ENCODE measurements around the gene RFX2.
"Not testable (repeated sequence)": the region's sequence is repeated elsewhere in the genome, so short reads cannot be mapped to it uniquely, and the experiment has no call there.

Gene RFX2

DNA sequence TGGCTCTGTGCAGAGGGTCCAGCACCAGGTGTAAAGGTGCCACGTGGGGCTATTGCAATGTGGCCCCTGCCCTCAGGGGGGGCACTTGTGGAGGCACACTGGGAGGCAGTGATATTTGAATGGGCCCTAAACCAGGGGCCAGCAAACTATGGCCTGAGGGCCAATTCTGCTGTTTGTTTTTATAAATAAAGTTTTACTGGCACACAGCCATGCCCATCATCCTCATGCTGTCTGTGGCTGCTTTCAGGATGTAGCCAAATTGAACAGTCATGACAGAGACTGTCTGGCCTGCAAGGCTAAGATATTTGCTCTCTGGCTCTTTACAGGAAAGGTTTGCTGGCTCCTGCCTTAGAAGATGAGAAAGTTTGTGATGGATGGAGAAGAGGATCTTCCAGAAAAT, 98.5 kb downstream of the RFX2 start:
- H3K4me3 Mint-ChIP-seq = no peak overlapping the region

DNA sequence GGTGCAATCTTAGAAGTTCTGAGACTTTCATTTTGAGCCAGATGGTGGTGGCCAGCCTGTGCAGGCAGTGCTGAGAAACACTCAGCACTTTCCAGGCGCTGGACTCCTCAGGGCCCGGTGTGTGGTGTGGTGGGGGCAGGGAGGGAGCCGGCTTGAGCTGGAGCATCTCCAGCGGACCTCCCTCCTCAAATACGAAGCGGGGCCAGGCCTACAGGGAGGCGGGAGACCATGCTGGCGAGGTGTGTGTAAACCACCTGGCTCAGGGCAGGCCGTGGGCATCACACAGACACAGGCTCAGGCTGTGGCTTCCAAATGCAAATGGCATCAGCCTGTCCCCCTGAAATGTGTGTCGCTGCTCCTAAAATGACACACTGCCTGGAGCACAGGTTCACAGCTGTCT, 99.1 kb downstream of the RFX2 start:
- no peaks in the 10 kb centered on the region for H3K27me3 Mint-ChIP-seq
- no peaks in the 10 kb centered on the region for H3K9me3 Mint-ChIP-seq
- H3K4me3 Mint-ChIP-seq = no peak overlapping the region
- no peak for DNase-seq
- no peaks in the 10 kb centered on the region for H3K36me3 Mint-ChIP-seq (ENCODE audit: insufficient read depth)
- ATAC-seq (replicated peaks) = no peak
- no peaks in the 10 kb centered on the region for H3K4me1 Mint-ChIP-seq (ENCODE audit: low read depth in 2 of 2)
- no peak overlapping the region for H3K27ac Mint-ChIP-seq

More for the DNA sequence above, 98.5 kb downstream of the RFX2 start:
- H3K9me3 Mint-ChIP-seq = no peaks in the 10 kb centered on the region
- H3K4me1 Mint-ChIP-seq (ENCODE audit: low read depth in 2 of 2) = no peaks in the 10 kb centered on the region
- no peak for DNase-seq
- H3K36me3 Mint-ChIP-seq (ENCODE audit: insufficient read depth) = no peaks in the 10 kb centered on the region
- no peak overlapping the region for H3K27ac Mint-ChIP-seq
- ATAC-seq (replicated peaks) = no peak
- no peaks in the 10 kb centered on the region for H3K27me3 Mint-ChIP-seq

DNA sequence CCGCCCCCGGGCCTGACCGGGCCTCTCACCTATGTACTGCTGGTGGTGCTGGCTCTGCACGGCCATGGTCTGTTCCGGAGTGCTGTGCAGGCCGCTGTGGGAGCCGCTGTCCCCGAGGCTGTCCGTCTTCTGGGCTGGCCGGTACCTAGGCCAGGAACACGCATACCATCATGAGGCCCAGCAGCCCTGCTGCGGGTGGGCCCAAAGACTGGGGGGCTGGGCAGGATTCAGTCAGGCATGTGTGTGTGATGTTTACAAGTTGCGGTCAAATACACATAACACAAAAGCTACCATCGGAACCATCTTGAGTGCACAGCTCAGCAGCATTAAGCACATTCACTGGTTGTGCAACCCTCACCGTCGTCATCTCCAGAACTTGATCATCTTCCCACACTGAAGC, 100.2 kb downstream of the RFX2 start:
- Mint-ChIP-seq H3K27ac (no peak overlapping the region), H3K27me3 (no peaks in the 10 kb centered on the region), H3K4me3 (no peak overlapping the region), H3K36me3 (ENCODE audit: insufficient read depth) (no peaks in the 10 kb centered on the region), H3K9me3 (no peaks in the 10 kb centered on the region), H3K4me1 (ENCODE audit: low read depth in 2 of 2) (no peaks in the 10 kb centered on the region)
- DNase-seq = no peak
- no peak for ATAC-seq (replicated peaks)

DNA sequence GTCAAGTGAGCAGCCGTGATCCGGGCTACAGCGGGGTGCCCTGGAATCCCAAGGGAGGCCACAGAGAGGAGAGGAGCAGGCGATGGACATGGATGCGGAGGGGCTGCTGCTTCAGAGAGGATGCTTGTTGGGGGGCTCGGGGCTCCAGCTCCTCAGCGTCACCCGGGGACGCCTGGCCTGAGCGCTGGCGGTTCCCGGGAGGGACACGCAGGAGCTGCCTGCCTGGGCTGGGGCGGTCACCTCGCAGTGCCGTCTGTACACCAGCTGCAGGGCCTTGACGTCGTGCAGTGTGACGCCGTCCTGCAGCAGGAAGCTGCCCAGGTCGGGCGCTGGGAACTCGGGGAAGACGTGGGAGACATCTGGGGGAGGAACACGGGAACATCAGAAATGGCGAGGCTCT, 102.4 kb downstream of the RFX2 start:
- no peak overlapping the region for H3K4me3 Mint-ChIP-seq
- ATAC-seq (replicated peaks) (no peak), DNase-seq (no peak)
- no peaks in the 10 kb centered on the region for H3K36me3 Mint-ChIP-seq (ENCODE audit: insufficient read depth)
- H3K27me3 Mint-ChIP-seq = no peaks in the 10 kb centered on the region
- no peaks in the 10 kb centered on the region for H3K4me1 Mint-ChIP-seq (ENCODE audit: low read depth in 2 of 2)
- peak overlapping the region in 1 of 2 donors; percentile 39 for H3K27ac Mint-ChIP-seq
- no peaks in the 10 kb centered on the region for H3K9me3 Mint-ChIP-seq

DNA sequence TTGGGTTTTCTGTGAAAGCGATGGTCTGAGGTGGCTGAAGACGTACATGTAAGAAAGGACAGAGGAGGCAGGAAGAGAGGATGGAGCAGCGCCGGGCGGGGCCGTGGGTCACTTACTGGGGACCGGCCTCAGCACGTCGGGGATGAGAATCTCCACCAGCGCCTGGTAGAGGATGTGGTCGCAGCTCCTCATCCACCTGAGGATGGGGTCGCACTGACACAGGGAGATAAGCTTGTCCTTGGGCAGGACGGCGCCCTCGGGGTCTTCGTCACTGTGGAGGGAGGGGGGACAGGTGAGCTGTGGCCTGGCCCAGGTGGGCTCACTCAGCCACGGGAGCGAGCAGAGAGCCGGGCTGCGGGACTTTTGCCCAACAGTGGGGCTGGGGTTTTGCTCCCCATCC, 103.4 kb downstream of the RFX2 start:
- no peak overlapping the region for H3K4me3 Mint-ChIP-seq

DNA sequence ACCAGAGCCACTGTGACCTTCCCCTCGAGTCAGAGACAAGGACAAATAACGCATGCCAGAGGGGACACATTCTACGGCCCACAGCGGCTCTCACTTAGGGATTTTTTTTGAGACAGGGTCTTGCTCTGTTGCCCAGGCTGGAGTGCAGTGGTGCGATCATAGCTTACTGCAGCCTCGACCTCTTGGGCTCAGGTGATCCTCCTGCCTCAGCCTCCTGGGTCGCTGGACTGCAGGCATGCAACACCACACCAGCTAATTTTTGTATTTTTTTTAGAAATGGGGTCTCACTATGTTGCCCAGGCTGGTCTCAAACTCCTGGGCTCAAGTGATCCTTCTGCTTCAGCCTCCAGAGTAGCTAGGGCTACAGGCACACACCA, 104.2 kb downstream of the RFX2 start:
- H3K9me3 Mint-ChIP-seq; H3K36me3 Mint-ChIP-seq (ENCODE audit: insufficient read depth); H3K27ac Mint-ChIP-seq; H3K4me3 Mint-ChIP-seq; H3K27me3 Mint-ChIP-seq; DNase-seq; H3K4me1 Mint-ChIP-seq (ENCODE audit: low read depth in 2 of 2); ATAC-seq (replicated peaks): not testable (repeated sequence)

More for the DNA sequence above, 103.4 kb downstream of the RFX2 start:
- Mint-ChIP-seq H3K4me1 (ENCODE audit: low read depth in 2 of 2) (no peaks in the 10 kb centered on the region), H3K27ac (no peak overlapping the region), H3K9me3 (no peaks in the 10 kb centered on the region), H3K36me3 (ENCODE audit: insufficient read depth) (peaks cover 3% of the 10 kb centered on the region), H3K27me3 (no peaks in the 10 kb centered on the region)
- ATAC-seq (replicated peaks) (no peak), DNase-seq (no peak)

DNA sequence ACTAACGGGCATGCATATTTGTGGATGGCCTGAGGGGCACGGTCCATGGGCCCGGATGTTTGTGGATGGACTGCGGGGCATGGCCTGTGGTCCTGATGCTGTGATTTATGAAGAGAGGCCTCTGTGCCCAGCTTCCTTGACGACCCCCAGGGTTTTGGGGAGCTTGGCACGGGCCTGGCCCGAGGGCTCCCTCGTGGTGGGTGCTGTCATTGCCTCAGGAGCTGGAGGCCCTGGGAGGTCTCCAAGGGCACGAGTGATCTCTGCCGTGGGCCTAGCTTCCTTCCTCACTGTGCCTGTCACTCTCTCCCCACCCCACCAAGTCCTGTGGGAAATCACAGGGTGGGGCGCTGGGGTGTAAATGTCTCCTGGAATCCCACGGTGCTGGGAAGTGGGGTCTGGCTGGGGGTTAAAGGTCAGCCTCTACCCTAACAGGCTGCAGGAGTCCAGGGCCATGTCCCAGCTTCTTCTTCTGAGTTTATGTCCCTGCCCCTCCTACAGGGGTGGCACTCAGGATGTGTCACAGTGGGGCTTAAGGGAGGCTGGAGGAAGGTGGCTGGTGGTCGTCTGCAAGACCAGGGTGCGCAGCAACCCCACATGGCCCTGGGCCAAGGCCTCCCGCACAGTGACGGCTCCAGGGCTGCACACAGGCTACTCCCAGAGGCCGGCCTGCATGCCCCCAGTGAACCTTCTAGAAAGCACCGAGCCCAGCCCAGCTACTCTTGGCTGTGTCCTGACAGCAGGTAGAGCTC, 104.8 kb downstream of the RFX2 start:
- ATAC-seq (replicated peaks) = no peak
- Mint-ChIP-seq H3K4me1 (ENCODE audit: low read depth in 2 of 2) (no peaks in the 10 kb centered on the region), H3K9me3 (no peaks in the 10 kb centered on the region), H3K27me3 (no peaks in the 10 kb centered on the region), H3K36me3 (ENCODE audit: insufficient read depth) (peaks cover 3% of the 10 kb centered on the region), H3K27ac (no peak overlapping the region), H3K4me3 (no peak overlapping the region)
- no peak for DNase-seq

DNA sequence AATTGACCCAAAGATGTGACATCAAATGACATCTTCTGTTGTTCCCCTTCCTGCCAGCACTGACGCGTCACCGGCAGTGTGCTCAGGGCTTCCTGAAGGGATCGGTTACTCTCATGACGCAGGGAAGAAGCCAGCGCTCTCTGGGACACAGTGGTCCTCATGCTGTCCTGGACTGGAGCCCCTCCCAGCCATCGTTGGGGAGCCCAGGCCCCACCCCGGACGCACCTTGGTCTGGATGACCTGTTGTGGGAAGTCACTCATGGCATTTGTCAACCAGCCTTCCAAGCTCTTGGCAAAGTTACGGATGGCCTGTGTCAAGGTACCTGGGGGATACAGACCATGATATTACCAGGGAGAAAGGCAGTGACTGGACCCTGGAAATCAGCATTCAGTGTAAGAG, 106.3 kb downstream of the RFX2 start:
- DNase-seq = no peak
- Mint-ChIP-seq H3K4me3 (no peak overlapping the region), H3K27ac (no peak overlapping the region), H3K4me1 (ENCODE audit: low read depth in 2 of 2) (no peaks in the 10 kb centered on the region), H3K36me3 (ENCODE audit: insufficient read depth) (peaks cover 3% of the 10 kb centered on the region), H3K27me3 (no peaks in the 10 kb centered on the region), H3K9me3 (no peaks in the 10 kb centered on the region)
- ATAC-seq (replicated peaks) = no peak

DNA sequence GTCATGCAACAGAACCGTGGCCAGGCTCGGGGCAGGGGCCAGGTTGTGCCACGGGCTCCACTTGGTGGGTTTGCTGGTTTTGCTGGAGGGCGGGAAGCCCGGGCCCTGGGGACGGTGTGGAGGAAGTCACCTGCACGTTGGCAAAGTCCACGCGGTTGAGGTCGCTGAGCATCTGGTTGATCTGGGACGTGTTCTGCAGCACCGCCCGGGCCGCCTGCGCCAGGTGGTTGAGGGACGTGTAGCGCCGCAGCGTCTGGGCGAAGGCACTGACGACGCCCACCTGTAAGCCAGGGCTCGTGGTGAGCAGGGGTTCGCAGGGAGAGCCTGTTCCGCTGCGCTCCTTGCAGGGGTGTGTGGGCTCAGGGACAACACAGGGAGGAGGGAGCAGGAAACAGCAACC, 107.7 kb downstream of the RFX2 start:
- ATAC-seq (replicated peaks) = no peak
- no peak for DNase-seq
- no peak overlapping the region for H3K4me3 Mint-ChIP-seq
- no peaks in the 10 kb centered on the region for H3K27me3 Mint-ChIP-seq
- no peaks in the 10 kb centered on the region for H3K9me3 Mint-ChIP-seq
- no peak overlapping the region for H3K27ac Mint-ChIP-seq
- peaks cover 3% of the 10 kb centered on the region for H3K36me3 Mint-ChIP-seq (ENCODE audit: insufficient read depth)
- no peaks in the 10 kb centered on the region for H3K4me1 Mint-ChIP-seq (ENCODE audit: low read depth in 2 of 2)

DNA sequence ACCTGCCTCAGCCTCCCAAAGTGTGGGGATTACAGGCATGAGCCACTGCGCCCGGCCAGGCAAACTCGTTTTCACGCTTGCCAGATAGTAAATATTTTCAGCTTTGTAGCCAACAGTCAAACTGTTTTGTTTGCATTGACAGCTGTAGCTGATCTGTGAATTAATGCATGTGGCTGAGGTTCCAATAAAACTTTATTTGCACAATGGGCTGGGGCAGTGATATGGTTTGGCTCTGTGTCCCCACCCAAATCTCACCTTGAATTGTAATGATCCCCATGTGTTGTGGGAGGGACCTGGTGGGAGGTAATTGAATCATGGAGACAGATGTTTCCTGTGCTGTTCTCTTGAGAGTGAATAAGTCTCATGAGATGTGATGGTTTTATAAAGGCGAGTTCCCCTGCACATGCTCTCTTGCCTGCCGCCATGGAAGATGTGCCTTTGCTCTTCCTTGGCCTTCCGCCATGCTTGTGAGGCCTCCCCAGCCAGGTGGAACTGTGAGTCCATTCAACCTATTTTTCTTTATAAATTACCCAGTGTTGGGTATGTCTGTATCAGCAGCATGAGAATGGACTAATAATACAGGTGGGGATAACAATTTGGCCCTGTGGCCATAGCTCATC, 110.0 kb downstream of the RFX2 start:
- H3K36me3 Mint-ChIP-seq (ENCODE audit: insufficient read depth) = peaks cover 3% of the 10 kb centered on the region
- H3K27me3 Mint-ChIP-seq = no peaks in the 10 kb centered on the region
- H3K4me3 Mint-ChIP-seq = no peak overlapping the region
- H3K4me1 Mint-ChIP-seq (ENCODE audit: low read depth in 2 of 2) = no peaks in the 10 kb centered on the region
- DNase-seq = no peak
- ATAC-seq (replicated peaks) = no peak
- no peaks in the 10 kb centered on the region for H3K9me3 Mint-ChIP-seq
- no peak overlapping the region for H3K27ac Mint-ChIP-seq

DNA sequence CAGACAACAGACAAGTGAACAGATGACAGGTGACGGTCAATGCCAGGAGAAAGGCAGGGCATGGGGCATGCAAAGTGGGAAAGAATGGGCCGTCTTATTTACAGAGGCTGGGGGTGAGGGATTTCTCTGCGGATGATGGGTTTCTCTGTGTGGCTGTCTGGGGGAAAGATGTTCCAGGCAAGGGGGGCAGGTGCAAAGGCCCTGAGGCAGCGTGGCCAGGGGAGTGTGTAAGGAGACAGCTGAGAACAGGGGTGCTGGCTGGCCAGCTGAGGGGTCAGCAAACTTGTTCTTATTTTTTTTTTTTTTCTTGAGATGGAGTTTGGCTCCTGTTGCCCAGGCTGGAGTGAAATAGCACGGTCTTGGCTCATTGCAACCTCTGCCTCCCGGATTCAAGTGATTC, 110.6 kb downstream of the RFX2 start:
- Mint-ChIP-seq H3K9me3 (no peaks in the 10 kb centered on the region), H3K27me3 (no peaks in the 10 kb centered on the region), H3K27ac (no peak overlapping the region), H3K36me3 (ENCODE audit: insufficient read depth) (peaks cover 3% of the 10 kb centered on the region), H3K4me1 (ENCODE audit: low read depth in 2 of 2) (no peaks in the 10 kb centered on the region), H3K4me3 (no peak overlapping the region)
- DNase-seq = no peak
- no peak for ATAC-seq (replicated peaks)

DNA sequence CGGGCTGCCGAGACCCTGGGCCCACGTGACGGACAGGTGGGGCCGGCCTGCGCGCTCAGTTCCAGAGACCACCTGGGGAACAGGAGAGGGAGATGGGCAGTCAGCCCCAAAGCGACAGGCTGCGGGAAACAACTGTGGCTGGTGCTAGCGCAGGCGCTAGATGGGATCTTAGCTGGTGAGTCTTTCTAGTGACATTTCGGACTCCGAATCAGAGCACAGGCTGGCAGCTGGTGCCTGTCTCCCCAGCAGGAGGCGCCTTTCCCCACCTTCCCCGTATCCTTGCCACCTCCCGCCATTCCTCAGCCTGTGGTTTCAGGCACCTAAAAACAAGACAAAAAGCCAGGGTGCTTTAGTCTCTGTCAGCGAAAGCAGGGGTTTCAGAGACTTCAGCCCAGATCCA, 112.9 kb downstream of the RFX2 start:
- H3K27ac Mint-ChIP-seq = no peak overlapping the region
- no peaks in the 10 kb centered on the region for H3K4me1 Mint-ChIP-seq (ENCODE audit: low read depth in 2 of 2)
- no peak for ATAC-seq (replicated peaks)
- DNase-seq = no peak
- peaks cover 3% of the 10 kb centered on the region for H3K36me3 Mint-ChIP-seq (ENCODE audit: insufficient read depth)
- no peaks in the 10 kb centered on the region for H3K27me3 Mint-ChIP-seq
- H3K4me3 Mint-ChIP-seq = no peak overlapping the region
- H3K9me3 Mint-ChIP-seq = no peaks in the 10 kb centered on the region

DNA sequence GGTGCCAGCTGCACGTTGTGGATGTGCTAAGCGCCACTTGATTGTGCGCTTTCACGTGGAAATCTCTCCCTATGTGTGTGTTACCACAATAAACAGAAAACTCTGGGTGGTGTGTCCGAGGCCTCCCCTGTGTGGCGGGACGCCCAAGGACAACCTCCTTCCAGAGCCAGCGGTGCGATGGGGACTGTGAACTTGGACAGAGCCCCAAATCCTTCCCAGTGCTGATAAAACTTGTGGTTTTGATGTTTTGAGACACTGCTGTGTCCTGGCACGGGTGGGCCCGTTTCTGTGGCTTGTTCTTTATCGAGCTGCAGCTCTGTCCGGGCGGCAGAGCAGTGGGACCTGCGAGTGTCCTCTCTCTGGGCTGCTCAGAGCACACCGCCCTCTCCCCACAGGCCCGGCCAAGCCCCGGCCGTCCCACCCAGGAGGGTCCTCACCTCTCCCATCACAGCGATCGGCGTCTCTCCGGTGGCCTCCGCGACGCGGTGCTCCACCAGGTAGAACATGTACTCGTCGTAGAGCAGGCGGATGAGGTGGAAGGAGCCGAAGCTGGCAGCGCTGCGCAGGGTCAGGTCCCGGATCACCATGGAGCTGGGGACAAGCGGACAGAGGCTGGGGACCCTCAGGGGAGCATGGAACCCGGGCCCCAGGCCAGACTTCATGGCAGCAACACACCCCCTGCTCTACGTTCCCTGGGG, 113.5 kb downstream of the RFX2 start:
- Mint-ChIP-seq H3K27me3 (no peaks in the 10 kb centered on the region), H3K27ac (no peak overlapping the region), H3K9me3 (no peaks in the 10 kb centered on the region), H3K36me3 (ENCODE audit: insufficient read depth) (no peaks in the 10 kb centered on the region), H3K4me1 (ENCODE audit: low read depth in 2 of 2) (no peaks in the 10 kb centered on the region), H3K4me3 (no peak overlapping the region)
- no peak for DNase-seq
- ATAC-seq (replicated peaks) = no peak

DNA sequence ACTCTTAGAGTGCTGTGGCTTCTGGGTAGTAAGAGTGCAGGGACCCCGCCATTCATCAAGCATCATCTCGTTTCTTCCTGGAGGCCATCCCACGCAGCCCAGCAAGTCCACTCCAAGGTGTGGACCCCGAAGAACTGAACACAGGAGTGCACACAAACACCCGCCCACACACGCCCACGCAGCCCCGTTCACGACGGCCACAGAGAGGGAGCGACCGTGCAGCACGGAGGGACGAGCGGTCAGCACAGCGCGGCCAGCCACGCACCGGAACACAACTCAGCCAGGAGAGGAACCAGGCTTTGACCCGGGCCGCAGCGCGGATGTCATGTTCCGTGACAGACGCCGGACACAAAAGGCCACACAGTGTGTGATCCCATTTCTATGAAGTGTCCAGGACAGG, 114.2 kb downstream of the RFX2 start:
- Mint-ChIP-seq H3K4me1 (ENCODE audit: low read depth in 2 of 2) (no peaks in the 10 kb centered on the region), H3K27ac (no peak overlapping the region), H3K9me3 (no peaks in the 10 kb centered on the region), H3K27me3 (no peaks in the 10 kb centered on the region), H3K36me3 (ENCODE audit: insufficient read depth) (no peaks in the 10 kb centered on the region), H3K4me3 (no peak overlapping the region)
- no peak for ATAC-seq (replicated peaks)
- DNase-seq = no peak
